ENCODE data around the gene TYMP.

The TYMP gene

DNA sequence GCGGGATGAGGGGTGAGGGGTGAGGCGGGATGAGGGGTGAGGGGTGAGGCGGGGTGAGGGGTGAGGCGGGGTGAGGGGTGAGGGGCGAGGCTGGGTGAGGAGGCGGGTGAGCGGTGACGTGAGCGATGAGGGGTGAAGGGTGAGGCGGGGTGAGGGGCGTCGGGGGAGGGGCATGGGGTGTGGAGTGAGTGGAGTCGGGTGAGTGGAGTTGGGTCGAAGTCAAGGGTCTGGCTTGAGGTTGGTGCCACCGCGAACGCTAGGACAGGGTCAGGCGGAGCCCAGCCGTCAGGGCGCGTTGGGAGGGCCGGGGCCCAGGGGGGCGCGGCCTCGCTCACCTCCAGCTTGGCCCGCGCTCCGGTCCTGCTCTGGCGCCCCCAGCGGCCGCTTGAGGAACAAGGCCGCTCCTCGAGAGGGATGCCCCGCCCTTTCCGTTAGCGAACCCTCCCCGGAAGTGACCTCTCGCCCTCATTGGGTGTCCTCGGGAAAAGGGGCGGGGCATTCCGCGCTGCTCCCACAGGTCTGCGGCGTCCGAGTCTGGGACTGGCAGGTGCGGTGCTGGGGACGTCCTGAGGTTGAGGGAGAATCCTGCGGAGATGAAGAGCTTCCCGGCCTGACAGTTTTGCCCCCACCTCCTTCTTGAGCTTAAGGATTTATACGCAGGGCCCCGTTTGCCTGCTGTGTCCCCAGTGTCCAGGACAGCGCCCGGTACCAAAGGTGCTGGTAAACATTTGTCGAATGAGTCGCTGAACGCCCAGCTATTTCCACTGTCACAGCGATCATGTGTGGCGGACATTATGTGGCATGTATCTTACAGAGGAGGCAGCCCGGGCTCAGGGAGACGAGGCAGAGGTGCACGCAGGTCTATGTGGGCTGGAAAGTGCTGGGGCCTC is 33.0 kb upstream of the TYMP start, which contains the start of gene SYCE3:
Gene SYCE3 (minus strand): TSS at position 397 of the 890 bp plus-strand sequence. CDS start 6,514 bp downstream, outside the sequence.
- DNase-seq: peak; percentile 84 to 90

DNA sequence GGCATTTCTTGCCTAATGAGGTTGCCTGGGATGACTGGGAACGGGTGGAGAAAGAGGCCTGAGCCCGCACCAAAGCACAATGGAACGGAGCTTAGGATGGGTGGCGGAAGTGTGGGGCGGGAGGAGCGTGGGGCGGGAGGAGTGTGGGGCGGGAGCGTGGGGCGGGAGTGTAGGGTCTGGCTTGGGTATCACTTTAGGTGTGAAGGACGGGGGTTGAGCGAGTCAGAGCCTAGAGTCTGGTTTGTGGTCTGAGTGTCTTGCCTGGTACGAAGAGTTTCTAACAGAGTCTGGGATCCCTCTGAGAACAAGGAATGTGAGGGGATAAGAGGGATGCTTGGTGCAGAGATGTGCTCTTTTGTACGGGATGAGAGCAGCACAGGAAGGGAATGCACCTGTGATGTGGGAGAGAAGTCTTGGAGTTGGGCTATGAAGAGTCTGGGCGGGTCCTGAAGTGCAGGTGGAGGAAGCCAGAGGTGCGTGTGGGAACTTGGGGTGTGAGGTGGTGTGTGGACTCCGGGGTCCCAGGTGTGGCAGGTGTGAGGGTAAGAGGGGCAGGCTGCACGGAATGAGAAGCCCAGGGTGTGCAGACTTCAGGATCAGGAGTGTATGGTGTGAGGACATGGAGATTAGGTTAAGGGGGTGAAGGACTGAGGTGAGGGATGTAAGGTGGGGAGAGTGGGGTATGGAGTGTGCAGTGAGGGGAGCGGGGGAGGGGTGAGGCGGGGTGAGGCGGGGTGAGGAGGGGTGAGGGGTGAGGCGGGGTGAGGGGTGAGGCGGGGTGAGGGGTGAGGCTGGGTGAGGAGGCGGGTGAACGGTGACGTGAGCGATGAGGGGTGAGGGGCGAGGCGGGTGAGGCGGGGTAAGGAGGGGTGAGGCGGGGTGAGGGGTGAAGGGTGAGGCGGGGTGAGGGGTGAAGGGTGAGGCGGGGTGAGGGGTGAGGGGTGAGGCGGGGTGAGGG is 31.9 kb upstream of the TYMP start:
- no peak for DNase-seq

DNA sequence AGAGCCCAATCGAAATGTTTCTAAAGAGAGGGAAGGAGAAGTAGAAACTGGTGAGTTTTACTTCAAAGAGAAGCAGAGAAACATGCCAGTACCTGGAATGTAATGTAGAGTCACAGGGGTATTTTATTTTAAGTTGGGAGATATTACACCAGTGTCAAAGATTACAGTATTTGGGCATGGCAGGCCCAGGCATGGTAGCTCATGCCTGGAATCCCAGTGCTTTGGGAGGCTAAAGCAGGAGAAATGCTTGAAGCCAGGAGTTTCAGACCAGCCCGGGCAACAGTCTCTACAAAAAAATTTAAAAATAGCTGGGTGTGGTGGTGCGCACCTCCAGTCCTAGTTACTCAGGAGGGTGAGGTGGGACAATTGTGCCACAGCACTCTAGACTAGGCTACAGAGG is 30.2 kb upstream of the TYMP start:
- DNase-seq: no peak

DNA sequence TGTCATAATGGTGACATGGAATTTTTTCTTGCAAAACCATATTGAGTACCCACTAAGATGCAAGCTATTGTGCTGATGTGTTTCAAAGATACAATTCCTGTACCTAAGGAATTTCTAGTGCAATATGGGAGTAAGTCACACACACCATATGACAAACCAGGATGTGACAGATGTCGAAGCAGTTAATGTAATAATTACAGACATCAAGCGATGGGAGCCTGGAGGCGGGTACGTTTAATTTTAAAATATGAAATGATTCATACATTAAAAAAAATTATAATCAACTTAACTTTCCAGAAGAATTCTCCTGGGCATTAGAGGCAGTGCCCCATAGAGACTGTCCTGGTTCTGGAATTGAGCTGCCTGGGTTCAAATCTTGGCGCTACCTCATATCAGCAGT is 26.9 kb upstream of the TYMP start:
- no peak for DNase-seq

DNA sequence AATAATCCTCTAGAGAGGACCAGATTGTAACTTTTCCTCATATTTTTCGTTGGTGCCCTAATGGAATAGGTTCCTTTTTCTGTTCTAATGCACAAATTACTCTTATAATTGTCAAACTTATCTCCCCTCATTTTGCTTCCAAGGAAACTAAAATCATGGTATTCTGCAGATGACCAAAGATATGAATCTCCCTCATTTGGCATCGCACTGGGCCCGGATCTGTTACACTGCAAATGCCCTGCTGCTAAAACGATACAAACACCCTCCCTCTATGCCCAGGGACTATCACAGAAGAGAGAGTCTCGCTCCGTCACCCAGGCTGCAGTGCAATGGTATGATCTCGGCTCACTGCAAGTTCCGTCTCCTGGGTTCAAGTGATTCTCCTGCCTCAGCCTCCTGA is 23.5 kb upstream of the TYMP start:
- DNase-seq: no peak

DNA sequence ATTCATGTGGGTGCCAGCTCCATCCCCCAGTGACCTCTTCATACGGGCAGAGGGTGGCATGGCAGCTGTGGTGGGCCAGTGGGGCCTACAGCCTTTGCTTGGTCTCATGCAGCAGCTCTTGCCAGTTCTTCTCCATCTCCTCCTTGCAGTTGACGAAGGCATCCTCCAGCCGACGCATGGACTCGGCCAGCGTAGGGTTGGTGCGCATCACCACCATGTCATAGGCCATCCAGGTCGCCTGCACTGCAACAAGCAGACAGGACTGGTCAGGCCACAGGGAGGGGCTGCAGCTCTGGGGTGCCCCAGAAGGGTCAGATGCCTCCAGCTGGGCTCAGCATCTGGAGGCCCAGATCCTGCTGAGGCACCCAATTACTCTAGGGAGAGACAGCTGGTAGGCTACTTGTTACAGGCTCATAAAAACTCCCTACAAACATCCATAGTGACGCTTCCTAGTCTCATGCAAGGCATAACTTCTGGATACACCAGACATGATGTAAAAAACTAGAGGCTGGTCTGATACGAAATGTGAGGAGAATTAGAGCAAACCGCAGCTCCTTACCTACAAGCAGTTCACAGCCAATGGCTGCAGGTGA is 21.4 kb upstream of the TYMP start:
- DNase-seq: no peak

DNA sequence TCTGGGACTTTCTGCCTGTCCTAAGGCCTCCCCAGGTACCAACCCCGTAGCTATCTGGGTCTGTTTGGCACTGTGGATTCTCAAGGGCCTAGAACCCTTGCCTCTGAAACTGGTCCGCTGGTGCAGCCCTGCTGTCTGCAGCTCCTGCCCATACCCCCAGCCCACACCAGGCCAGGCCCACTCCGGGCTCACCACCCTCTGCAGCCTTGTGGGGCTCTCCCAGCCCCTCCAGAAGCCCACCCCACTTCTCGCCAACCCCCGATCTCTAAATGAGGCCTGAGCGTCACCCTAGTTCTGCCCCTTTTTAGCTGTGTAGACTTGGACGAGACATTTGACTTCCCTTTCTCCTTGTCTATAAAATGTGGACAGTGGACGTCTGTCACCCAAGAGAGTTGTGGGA is 20.6 kb upstream of the TYMP start:
- no peak for DNase-seq

DNA sequence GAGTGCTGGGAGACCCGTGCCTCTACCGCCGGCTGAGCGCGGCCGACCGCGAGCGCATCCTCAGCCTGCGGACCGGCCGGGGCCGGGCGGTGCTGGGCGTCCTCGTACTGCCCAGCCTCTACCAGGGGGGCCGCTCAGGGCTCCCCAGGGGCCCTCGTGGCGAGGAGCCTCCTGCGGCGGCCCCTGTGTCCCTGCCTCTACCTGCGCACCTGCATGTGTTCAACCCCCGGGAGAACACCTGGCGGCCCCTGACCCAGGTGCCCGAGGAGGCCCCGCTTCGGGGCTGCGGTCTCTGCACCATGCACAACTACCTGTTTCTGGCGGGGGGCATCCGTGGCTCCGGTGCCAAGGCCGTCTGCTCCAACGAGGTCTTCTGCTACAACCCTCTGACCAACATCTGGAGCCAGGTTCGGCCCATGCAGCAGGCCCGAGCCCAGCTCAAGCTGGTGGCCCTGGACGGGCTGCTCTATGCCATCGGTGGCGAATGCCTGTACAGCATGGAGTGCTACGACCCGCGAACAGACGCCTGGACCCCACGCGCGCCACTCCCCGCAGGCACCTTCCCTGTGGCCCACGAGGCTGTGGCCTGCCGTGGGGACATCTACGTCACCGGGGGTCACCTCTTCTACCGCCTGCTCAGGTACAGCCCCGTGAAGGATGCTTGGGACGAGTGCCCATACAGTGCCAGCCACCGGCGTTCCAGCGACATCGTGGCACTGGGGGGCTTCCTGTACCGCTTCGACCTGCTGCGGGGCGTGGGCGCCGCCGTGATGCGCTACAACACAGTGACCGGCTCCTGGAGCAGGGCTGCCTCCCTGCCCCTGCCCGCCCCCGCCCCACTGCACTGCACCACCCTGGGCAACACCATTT is 19.3 kb upstream of the TYMP start:
- DNase-seq: no peak

DNA sequence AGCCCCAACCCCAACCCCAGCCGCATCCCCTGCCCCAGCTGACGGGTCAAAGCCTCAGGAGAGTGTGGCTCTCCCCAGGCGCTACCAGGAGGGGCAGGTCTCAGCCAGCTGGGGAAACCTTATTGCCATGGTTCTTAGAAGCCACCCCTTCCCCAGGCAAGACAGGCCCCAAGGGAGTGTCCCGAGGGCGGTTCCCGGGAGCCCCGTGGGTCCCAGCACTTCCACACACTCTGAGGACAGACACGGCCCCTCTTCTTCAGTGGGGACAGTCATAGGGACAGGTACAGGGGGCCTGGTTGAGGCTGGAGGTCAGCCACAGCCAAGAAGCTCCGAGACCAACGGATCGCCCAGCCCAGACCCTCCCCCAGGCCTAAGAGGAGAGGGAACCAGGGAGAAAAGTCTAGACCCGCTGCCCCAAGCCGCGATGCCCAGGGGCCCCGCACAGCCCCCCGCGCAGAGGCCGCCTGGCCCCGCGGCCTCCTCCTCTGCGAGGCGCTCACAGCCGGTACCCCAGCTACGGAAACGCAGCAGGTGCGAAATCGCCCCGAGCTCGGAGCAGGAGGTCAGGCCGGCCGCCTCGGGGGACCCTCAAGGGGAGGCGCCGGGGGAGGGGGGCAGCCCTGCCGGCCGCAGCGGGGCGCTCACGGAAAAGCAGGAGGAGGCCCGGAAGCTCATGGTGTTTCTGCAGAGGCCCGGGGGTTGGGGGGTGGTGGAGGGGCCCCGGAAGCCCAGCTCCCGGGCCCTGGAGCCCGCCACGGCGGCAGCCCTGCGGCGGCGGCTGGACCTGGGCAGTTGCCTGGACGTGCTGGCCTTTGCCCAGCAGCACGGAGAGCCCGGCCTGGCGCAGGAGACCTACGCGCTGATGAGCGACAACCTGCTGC is 18.5 kb upstream of the TYMP start:
- DNase-seq: no peak

DNA sequence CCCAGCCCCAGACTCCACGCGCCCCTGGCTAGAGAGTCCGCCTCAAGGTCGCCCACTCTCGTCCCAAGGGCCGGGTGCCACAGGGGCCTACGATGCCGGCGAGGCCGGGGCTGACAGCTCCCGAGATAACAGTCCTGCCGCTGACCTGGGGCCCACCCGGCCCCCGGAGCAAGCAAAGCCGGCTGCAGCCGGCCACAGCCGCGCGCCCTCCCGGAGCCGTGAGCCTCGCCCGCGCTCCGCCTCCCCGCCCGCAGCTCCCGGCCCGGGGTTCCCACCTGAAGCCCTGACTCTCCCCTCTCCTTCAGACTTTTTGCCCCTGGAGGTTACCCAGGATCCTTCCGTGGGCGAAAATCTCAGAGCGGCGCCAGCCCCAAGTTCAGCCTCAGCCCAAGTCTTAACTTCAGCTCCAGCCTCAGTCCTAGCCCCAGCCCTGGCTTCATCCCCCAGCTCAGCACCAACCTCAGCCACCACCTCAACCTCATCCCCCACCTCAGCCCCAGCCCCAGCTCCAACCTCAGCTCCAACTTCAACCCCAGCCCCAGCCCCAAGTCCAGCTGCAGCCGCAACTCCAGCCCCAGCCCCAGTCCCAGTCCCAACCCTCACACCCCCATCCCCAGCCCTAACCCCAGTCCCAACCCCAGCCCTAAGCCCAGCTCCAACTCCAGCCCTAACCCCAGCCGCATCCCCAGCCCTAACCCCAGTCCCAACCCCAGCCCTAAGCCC is 17.6 kb upstream of the TYMP start:
- DNase-seq: no peak

DNA sequence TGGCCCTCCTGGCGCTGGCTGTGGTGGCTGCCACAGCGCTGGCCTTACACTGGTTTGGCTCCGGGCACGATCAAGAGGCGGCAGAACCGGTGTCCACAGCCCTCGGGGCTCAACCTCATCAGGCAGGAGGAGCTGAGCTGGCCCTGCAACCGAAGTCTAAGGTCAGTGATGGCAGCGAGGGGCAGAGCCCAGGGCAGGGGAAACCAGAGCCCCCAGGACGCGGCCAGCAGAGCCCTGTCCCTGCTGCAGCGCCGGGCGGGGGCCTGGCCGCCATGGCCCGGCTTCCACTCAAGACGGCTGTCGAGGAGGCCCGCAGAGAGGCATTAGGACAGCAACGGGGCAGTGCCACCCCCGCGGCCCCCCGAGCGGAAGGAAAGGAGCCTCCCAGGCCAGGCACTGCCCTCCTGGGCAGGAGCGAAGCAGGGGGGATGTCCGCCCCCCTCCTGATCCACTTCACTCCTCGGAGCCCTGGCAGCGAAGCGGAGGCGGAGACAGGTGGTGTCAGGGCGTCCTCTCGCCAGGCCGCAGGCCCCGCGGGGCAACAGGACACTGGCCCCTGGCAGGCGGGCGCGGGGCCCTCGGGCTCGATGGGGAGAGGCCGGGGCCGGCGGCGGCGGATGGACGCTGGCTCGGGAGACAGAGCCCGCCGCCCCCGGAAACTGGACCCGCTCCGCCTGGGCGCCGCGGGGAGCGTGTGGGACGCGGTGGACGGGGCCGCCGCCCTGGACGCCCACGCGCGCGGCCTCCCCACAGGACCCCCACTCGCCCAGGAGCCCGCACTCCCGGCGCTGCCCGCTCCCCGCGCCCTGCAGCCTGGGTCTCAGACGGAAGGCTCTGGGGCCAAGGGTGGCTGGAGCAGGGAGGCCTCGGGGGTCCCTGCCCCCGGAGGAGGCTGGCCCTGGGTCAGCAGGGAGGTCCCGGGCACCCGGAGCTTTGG is 16.8 kb upstream of the TYMP start:
- no peak for DNase-seq

DNA sequence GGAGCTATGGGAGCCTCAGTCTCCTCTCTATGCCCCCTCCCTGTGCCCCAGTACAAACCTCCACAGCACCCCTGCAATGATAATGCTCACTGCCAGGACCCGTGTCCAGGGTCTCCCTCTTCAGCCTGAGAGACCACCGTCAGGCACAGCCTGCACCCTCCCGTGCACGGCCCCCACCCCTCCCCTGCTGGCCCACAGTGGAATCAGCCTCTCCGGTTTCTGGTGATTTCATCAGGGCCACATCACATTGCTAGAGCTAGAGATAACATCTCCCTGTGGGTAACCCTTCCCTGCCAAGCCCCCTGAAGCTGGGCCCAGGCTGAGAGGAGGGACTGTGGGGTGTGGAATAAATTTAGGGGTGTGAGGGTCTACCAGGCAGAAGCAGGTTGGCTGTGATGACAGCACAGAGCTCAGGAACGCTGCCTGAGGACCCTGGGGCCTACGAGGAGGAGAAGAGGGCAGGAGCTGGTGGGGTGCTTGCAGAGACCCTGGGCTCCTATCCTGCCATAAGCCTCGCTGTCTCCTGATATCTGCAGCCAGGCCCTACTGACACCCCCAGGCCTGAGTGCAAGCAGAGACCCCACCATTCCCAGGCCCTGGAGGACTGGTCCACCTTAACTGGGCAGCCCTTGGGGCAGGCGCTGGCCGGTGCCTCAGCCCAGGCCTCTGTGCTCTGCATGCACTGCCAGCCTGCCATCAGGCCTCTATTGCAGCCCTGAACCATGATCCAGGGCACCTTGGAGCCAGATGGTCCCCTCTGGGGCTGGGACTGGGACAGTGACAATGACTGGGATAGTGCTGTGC is 15.9 kb upstream of the TYMP start, which contains the start of gene KLHDC7B:
Gene KLHDC7B (plus strand): TSS at position 378 of the 804 bp plus-strand sequence. CDS start 345 bp downstream, at position 723.
- peak in 1 of 2 experiments; percentile 2 for DNase-seq

DNA sequence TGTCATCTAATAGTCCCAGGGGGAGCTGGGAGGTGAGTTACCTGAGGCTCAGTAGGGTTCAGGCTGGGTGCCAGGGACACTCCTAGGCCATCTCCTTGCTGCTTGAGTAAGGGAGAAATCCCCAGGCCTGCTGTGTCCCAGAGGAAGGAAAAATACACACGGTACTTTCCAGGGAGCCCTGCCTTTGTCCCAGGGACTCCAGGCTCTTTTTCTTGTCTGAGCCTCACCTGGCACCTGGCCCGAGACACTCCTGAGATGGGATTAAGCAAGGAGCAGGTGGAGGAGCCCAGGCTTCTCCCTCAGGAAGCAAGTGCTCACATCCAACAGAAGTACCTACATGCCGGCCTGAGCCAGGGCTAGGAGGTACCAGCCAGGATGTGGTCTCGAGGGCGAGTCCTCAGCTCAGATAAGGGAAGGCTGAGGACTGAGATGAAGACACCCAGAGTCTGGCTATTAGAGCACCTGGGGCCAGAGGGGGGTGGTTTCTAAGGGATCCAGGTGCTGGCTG is 15.0 kb upstream of the TYMP start:
- DNase-seq: no peak

DNA sequence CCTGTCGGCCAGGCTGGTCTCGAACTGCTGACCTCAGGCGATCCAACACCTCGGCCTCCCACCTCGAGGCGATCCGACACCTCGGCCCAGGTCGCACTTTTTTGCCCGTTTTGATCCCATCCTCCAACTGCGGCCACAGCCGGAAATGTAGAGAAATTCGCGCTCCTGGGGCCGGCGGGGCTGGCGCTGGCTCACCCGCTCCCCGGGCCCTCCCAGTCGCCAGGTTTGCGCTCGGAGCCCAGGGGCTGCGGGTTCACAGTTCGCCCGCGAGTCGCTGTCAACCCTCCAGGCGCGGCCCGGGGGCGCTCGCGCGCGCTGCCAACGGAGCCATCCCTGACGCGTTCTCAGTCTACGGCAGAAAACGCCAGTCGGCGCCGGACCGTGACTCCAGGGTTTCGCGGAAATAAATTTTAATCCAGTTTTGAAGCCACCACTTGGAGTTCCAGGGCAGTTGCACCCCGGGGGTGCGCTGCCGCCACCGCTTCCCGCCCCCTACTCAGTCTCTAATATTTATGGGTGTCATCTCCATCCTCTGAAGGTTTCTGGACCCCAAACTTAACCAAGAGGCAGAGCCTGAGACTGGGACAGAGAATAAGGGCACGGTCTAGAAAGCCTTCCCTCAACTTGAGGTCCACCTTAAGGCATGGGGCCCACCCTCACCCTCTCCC is 14.4 kb upstream of the TYMP start:
- DNase-seq: peak; percentile 46 to 56

DNA sequence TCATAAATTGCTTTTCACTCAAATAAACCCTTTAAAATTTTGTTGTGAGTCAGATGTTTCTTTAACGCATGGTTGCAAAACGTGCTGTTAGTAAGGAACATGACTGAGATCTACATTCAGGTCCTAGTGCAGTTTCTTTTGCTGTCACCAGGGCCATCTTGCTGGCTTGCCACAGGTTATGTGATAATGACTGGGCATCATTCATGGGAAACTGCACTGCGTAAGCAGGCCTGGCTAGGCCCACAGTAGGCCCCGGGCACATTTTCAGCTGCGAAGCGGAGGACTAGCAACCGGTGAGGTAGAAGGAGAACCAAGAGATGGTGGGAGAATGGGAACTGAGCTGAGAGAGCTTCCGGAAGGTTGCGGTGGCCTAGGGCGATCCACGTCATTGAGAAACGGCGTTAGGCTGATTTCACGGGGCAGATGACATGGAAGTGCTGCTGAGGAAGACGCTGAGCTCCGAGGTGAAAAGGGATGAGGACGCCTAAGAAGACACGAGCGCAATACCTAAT is 12.7 kb upstream of the TYMP start:
- peak; percentile 14 to 20 for DNase-seq

DNA sequence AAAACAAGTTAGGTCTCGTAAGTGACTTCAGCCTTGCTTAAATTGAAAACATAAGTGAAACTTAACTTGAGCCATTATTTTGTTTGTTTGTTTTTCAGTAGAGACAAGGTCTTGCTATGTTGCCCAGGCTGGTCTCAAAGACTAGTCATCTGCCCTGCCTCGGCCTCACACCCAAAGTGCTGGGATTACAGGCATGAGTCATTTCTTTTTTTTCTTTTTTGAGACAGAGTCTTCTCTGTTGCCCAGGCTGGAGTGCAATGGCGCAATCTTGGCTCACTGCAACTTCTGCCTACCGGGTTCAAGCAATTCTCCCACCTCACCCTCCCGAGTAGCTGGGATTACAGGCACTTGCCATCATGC is 11.8 kb upstream of the TYMP start:
- DNase-seq: peak; percentile 61 to 80

DNA sequence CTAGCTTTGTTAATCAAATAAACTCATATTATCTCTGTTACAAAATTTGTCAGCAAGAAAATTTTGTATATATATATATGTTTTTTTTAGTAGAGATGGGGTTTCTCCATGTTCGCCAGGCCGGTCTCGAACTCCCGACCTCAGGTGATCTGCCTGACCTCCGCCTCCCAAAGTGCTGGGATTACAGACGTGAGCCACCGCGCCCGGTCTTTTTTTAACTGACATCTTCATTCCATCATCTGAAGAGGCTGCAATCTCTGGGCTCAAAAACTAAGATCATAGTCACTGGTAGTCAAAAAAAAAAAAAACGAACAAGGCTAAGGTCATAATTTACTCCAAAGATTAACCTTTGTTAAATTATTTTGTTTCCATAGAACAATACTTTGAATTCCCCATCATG is 10.6 kb upstream of the TYMP start:
- DNase-seq: no peak
